Stimulated activated naive CD8-positive, alpha-beta T cell treated with anti-CD3 and anti-CD28 coated beads, Interleukin-15, Interleukin-2, amounts not matched to agents 100 U/mL and 50 U/mL, for 24 hours (primary cell): ENCODE measurements around the gene NDST1.

Experiments used
- ATAC-seq: fragments of 150-1000 bp; cut with Tn5 transposase; one replicate; pipeline ENCODE4 v1.10.0; 2021
- DNase-seq: peaks from one replicate; pipeline ENCODE4 v3.0.0; 2021

The NDST1 gene

DNA sequence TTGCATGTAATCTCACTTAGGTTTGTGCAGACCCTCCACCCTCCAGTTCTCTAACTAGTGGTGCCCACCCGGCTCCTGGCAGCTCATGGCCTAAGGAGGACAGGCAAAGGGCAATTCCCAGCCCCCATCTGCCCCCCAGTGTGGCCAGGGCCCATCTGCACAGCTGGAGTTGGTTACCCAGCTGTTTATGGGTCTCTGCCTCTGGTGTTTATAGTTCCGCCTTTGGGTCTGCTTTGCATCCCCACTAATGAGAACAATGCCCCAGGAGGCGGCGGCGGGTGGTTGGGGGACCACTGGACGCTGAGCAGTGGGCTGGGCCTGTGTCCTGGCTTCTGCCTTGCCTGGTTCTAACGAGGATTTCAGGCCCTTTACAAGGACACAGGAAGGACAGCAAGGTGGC lies 62.4 kb downstream of the NDST1 start:
- DNase-seq (no peak), ATAC-seq (no peak)

DNA sequence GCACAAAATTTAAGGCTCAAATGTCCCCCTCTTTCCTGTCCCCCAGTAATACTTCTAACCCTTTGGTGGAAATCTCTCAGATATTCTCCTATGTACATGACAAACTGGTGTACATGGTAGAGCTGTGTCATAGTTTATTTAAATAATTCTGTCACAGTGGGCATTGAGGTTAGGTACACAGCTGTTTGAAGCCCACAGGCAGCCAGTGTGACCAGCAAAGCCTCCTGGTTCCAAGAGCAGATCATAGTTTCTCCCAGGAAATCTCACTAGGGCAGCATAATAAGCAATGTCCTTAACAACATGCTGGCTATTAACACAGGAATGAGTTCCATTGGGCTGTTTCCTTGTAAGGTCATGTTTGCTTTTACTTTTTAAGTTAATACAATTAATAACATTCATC lies 63.9 kb downstream of the NDST1 start:
- ATAC-seq = no peak
- DNase-seq = no peak

DNA sequence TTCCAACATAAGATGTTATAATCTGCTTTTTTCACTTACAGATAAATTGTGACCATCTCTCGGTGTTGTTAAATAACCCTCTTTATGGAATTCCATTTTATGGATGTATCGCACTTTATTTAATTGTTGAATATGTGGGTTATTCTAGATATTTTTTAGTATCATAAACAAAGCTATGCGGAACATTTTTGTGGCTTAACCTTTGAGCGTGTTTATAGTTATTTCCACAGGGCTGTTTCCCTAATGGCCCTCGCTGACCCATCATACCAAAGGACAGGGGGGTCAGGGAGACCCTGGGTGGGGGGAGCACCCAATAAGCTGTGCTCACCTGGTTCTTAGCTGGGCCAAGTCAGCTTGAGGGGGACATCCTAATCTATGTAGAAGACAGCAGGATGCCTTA lies 65.3 kb downstream of the NDST1 start:
- DNase-seq (no peak), ATAC-seq (no peak)

DNA sequence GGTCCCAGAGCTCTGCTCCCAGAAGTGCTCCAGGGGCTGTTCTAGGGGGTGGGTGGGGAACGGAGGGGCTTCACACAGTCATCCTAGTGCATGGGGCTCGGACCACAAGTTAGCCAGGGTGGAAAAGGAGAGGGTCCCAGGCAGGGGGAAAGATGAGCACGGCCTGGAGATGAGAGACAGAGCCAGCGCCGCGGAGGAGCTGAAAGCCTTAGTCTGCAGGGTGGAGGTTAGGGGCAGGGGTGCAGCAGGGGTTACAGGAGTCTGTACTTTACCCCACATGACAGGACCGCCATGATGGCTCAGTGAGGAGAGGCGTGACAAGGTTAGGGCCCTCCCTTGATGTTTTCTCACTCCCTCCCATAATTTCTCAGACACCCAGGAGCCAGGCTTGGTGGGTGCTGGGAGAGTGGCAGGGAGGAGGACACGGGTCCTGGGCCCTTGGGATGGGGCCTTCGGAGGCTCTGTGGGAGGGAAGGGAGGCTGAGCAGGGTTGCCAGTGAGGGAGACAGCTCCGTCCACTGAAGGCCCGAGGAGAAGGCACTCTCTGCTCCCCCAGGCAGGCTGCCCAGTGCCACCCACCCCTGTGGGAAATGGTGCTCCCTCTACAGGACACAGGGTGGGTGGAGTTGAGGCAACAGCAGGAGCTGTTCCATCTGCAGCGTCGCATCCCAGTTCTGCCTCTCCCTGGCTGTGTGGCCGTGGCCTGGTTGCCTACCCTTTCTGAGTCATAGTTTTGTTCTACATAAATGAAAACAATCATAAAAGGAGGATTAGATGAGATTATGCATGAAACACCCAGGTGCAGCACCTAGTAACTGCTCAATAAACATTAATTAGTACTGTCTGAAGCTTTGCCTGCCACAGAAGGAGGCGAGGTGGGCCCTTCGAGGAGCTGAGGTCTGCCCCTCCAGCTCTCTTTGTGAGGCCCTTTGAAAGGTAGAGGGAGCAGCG lies 66.2 kb downstream of the NDST1 start:
- DNase-seq (no peak), ATAC-seq (no peak)

DNA sequence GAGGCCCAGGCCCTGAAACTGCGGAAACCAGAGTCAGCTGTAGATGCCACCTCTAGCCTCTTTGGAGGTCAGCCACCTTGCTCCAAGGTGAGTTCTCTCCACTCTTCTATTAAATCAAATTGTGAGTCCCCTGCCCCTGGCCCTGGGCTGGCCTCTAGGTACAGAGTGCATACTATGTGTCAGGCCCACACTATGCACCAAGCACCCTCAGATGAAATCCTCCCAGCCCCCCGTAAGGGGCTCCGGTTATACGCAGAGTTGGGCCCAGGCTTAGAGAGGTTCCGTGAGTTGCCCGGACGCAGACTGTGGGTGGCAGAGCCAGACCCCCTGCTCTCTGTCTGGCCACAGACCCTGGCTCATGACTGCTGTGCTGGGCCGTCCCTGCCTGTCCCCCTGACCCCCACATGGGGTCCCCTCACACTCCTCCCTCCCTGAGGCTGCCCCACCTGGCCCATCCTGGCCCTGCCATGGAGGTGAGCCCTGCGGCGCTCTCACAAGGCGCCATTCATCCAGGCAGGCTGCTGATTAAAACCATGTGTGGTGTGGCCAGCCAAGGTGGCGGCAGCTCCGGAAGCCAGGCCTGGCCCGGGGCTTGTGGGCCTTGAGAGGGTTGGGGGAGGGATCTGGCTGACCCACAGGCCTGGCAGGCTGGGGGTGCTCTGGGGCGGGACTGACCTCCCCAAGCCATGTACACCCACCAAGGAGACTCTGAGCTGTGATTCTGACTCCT lies 67.1 kb downstream of the NDST1 start:
- ATAC-seq (peak; percentile 12), DNase-seq (no peak)

DNA sequence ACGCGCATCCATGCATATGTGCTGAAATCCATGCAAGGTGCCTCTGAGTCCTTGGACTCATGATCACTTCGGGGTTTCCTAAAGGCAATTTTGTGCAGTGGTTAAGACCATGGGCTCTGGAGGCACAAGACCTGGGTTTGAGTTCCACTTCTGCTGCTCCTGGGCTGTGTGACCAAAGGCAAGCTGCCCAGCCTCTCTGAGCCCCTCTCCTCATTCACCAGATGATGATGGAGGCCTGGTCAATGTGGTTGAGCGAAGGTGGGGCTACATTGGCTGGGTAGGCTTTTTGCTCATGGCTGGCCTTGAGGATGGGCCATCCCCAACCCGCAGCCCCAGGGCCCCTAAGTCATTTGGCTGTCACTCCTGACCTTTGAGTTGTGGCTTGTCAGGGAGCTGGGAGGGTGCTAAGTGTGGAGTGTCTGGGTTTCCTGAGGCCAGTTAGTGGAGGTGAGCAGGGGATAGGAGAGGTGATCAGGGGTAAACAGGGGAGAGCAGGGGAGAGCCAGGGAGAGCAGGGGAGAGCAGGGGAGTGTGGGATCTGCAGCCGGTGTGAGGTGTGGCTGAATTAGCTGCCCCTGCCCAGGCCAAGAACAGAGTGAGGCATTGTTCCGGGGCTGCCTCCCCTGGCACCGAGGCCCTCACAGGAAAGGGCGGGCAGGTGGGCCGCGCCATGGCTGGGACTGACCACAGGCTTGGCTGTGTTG lies 68.0 kb downstream of the NDST1 start:
- ATAC-seq (no peak), DNase-seq (no peak)

DNA sequence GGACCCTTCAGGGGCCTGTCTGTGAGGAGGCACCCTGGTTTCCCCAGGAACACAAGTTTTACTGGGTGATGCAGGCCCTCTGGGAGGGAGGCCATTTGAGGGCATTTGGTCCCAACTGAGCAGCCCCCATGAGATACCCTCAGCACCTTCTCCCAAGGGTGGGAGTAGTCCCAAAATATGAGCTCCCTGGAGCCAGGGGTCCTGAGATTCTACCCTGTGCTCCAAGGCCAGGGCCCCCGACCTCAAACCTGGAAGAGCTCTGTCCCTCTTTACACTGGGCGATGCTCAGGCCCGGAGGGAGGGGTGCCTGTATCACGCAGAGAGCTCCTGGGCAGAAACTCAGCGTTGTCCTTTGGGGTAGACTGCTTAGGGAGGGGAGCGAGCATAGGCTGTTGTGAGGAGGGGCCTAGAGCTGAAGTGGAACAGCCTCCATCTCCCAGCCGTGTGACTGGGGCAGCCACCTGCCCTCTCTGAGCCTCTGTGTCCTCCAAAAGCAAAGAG lies 68.6 kb downstream of the NDST1 start:
- DNase-seq = no peak
- ATAC-seq = peak; percentile 4

DNA sequence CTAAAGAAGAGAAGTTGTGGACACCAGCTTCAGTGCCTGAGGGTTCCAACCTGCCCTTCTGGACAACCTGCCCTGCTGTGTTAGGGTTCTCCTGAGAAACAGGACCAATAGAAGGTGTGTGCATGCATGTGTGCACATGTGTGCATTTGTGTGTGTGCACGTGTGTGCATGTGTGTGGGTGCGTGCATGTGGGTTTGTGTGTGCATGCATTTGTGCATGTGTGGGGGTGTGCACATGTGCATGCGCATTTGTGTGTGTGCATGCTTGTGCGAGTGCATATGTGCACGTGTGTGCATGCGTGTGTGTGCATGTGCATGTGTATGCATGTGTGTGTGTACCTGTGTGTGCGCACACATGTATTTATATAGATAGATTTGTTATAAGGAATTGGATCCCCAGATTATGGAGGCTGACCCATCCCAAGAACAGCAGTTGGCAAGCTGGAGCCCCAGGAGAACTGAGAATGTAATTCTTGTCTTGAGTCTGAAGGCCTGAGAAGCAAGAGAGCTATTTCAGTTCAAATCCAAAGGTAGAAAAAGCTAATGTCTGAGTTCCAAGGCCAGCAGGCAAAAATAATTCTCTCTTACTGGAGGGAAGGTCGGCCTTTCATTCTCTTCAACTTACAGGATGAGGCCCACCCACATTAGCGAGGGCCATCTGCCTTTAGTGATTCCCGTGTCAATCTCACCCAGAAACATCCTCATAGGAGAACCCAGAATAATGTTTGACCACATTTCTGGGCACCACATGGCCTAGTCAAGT lies 69.6 kb downstream of the NDST1 start:
- no peak for DNase-seq
- ATAC-seq = no peak

DNA sequence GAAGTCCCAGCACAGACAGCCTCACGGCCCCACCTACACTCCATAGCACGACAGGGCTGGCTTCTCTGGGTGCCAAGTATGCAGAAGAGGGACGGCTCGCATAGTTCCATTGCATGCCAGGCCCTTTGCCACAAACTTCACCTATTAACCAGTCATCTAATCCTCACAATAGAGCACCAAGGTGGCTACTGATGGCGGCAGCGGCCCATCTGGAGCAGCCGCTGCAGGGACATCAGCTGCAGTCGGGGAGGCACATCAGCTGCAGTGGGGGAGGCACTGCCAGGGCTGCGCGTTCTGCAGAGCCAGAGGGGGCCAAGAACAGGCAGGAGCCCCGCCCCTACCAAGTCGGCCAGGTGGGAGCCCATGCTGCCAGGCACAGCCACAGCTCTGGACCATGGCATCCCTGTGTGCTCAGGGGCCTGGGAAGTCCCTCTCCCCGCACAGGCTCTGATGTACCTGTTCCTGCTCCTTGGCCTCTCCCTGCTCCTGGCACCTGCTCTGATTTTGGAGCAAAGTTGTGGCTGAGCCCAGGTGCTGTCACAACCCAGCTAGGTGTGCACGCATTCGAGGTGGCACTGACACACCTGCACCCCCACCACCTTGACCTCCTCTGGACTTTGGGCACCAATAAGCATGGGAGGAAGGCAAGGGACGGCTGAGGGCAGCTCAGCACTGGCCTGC lies 71.0 kb downstream of the NDST1 start:
- no peak for DNase-seq

DNA sequence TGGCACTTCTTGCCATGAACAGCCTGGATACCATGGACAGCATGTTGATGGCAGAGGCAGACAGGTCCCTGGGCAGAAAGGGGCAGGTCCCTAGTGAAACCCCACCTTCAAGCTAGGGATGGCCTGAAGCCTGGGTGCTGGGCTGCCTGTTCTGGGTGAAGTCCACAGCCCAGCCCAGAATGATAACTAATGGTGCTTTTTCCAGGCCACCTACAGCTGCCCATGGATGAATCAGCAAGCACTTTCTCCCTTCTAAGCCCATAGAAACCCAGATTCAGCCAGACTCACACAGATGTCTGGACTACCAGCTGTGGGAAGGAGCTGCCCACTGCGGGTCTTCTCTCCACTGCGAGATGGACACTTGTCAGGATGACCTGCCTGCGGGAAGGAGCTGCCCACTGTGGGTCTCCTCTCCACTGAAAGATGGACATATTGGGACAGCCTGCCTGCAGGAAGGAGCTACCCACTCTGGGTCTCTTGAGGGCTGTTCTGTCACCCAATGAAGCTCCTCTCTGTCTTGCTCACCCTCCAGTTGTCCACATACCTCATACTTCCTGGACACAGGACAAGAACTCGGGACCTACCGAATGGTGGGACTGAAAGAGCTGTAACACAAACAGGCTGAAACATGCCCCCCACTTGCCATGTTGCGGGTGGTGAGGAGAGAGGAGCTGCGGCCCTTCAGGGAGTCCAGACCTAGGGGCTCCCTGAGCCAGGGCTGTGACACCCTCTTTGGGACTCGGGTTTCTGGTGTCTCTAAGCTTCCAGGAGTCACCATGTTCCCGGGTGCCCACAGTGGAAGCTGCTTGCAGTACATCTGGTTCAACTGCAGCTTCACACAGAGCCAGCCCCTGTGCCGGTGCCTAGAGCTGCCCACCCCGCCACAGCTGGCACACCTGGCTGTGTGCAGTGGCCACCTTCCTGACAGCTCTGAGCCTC lies 71.8 kb downstream of the NDST1 start:
- no peak for ATAC-seq
- no peak for DNase-seq

More for the DNA sequence above, 71.0 kb downstream of the NDST1 start:
- no peak for ATAC-seq

DNA sequence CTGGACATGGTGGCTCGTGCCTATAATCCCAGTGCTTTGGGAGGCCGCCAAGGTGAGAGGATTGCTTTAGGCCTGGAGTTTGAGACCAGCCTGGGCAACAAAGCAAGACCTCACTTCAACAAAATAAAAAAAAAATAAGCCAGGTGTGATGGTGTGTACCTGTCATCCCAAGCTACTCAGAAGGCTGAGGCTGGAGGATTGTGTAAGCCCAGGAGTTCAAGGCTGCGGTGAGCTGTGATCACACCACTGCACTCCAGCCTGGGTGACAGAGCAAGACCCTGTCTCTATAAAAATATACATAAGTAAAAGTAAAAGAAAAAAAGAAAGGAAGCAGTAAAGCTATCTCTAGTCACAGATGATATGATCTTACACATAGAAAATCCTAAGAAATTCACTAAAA lies 73.0 kb downstream of the NDST1 start:
- ATAC-seq (no peak), DNase-seq (no peak)

DNA sequence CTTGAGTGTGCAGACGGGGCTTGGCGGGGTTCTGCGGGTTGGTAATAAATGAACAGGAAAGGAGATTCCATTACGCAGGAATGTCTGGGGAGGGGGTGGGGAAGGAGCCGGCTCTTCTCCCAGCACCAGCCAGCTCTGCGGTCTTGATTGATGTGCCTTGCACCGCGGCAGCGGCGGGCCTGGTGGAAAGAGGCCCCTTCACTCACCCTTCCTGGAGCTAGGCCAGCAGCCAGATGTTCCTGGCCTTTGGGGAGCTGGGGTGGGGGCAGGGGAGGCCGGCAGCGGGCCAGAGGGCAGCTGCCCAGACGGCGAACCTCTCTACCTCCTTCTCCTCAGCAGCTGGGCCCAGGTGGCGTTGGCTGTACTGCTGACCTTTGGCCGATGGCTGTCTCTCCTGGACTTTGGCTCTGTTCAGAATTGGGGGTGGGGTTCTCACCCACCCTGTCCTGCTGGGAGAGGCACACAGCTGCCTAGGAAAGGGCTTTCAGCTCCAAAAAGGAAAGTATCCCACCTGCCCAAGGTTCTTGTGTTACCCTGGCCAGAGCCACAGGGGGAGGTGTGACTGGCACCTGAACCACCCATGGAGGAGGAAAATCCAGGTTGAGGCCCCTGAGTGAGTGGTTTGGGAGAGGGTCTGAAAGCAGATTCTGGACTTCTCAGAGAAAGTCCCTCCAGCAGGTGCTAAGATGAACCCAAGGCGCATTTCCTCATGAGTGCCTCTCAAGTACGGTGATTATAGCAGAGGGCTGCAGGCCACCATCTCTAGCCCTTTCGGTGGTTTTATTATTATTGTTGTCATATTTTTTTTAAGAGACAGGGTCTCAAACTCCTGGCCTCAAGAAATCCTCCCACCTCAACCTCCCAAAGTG lies 74.5 kb downstream of the NDST1 start:
- no peak for DNase-seq
- no peak for ATAC-seq

DNA sequence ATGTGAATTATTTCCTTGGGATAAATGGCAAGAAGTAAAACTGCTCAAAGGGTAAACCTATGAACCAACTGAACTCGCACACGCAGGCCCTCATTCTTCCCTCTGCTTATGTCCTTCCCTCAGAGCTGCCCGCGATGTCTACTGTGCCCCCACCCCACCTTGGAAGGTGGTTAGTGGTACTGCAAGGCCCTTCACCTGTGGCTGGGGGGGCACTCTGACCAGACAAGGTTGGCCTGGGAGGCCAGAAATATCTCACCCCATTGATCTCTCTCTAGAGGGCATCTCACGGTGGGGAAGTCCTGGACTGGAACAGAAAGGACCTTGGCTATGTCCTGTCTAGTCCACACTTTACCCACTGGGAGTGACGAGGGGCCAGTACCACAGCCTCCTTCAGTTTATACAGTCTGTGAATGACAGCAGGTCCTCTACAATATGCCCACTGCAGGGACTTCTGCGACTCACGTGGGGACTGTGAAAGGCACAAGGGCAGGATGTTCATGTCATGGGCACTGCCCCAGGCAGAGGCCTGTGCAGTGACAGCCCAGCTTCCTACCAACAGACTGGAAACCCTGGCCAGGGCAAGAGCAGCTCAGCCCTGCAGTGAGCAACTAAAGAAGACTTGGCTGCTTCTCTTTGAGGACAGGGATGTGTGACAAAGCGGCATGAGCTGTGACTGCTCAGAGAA lies 75.8 kb downstream of the NDST1 start:
- ATAC-seq (no peak), DNase-seq (no peak)

DNA sequence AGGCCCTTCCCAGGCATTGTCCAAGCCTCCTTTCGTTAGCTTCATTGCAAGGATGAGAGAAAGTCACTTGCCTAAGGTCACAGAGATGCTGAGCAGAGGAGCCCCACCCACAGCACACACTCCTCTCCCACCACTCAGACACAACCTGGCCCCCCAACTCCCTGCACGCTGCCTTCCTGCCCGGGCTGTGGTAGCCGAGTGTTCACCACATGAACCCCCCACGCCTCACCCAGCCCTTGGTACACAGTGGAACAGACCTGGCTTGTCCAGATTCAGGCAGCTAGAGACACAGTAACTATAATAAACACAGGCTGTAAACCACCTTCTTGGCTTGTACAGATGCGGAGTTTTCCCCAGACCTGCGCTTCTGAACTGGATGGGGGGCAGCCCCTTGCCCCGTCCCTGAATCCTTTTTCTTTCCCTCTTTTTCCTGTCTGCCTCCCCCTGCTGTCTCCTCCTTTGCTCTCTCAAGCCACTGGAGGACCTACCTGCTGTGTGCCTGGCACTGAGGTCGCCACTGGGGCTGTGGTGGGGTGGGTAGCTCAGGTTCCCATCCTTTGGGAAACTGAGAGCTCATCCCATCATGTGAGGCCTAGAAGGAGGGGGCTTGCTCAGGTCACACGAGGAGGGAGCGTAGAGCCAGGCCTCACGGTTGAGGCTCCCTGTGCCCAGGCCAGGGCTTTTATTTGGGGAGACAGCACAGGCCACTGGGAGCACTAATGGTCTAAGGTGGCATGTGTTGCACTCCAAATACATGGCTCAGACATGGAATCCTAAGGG lies 76.8 kb downstream of the NDST1 start:
- ATAC-seq (no peak), DNase-seq (no peak)

DNA sequence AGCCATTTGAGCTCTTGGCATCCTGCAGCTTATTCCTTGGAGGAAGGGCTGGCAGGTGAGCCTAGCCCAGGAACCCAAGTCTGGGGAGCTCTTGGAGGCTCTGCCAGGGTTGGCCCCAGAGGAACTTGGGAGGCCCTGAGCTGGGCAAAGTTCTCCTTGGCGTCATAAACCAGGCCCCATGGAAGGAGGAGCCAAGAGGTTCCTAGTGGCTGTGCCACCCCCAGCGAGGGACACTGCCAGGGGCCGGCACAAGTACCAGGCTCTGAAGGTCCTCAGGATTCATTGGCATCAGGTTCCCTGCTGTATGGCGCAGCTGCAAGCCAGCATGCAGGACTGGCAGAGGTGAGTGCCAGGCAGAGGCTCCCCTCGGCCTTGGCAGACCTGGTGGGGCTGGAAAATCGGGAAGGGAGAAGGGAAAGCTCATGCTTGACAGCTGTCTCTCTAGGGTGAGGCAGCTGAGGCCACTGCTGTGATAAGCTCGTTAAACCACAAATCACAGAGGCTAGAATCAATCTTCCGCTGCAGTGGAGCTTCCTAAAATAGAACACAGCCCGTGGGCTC lies 77.9 kb downstream of the NDST1 start:
- ATAC-seq = no peak

DNA sequence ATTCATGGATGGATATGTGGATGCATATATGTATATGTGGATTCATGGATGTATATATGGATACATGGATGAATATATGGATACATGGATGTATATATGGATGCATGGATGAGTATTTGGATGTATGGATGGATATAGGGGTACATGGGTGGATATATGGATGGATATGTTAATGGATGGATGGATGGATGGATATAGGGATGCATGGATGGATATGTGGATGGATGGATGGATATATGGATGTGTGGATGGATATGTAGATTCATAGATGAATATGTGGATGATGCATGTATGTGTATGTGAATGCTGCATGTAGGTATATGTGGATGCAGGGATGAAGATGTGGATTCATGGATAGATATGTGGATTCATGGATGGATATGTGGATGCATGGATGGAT lies 79.1 kb downstream of the NDST1 start:
- DNase-seq (no peak), ATAC-seq (no peak)

More for the DNA sequence above, 77.9 kb downstream of the NDST1 start:
- no peak for DNase-seq

DNA sequence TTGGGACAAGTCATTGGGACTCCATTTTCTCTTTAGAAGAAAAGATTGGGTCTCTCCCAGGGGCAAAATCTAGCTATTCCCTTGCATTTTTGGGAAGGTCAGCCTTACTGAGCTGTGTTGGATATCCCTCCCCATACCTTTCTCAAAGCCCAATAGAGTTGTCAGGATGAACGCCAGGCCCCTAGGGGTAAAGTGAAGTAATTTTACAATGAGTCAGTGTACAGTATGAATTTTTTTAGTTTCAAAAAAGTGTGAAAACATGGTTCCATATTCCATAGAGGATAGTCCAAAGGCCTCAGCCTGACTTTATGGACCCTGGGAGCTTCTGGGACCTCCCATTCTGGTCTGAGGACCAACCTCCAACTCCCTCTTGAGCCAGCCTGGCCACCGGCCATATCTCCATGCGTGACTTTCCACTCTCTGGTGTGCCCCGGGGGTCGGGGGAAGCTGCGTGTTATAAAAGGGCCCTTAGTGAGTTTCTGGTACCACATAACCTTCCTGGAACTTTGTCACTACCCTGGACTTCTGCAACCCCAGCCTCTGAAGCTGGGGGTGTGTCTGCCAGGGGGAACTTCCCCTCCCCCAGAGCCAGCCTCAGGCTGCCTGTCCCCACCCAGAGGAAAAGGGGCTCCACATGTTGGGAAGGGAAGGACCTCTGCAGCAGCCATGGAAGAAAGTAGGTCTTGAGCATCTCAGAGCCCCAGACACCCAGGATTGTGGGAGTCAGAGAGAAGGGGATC lies 80.1 kb downstream of the NDST1 start:
- DNase-seq (no peak), ATAC-seq (no peak)
